ENCODE data around the gene ZMYM2.

Gene ZMYM2

GRCh38 chr13:20043207-20043925, 84.8 kb downstream of the ZMYM2 start:
- no peak for TF ChIP-seq CTCF (IDR thresholded peaks at IDR 0.05; ENCODE audit: low read depth, low read length, missing control alignments)
- DNase-seq (ENCODE audit: low read depth), result no peak
- in situ Hi-C loops (cut with HindIII; ENCODE audit: low sequenced_read_pairs), result no loop called here
- no peak overlapping the region for H3K4me3 ChIP-seq (ENCODE audit: low read depth, low read length)

- no peak for TF ChIP-seq CTCF (IDR thresholded peaks at IDR 0.05; ENCODE audit: low read depth, low read length, missing control alignments)
- DNase-seq (ENCODE audit: low read depth), result no peak
- in situ Hi-C loops (cut with HindIII; ENCODE audit: low sequenced_read_pairs), result no loop called here
- no peak overlapping the region for H3K4me3 ChIP-seq (ENCODE audit: low read depth, low read length)
These were observed 85.6 kb downstream of the ZMYM2 start for GRCh38 chr13:20044086-20044485.

GRCh38 chr13:20045950-20046548, 87.5 kb downstream of the ZMYM2 start:
- DNase-seq (ENCODE audit: low read depth), result no peak
- in situ Hi-C loops (cut with HindIII; ENCODE audit: low sequenced_read_pairs), result no loop called here
- H3K4me3 ChIP-seq (ENCODE audit: low read depth, low read length), result no peak overlapping the region
- no peak for TF ChIP-seq CTCF (IDR thresholded peaks at IDR 0.05; ENCODE audit: low read depth, low read length, missing control alignments)

GRCh38 chr13:20049558-20050473, 91.3 kb downstream of the ZMYM2 start:
- H3K4me3 ChIP-seq (ENCODE audit: low read depth, low read length), result no peak overlapping the region
- in situ Hi-C loops (cut with HindIII; ENCODE audit: low sequenced_read_pairs), result no loop called here
- no peak for DNase-seq (ENCODE audit: low read depth)
- TF ChIP-seq CTCF (IDR thresholded peaks at IDR 0.05; ENCODE audit: low read depth, low read length, missing control alignments), result no peak

- no peak overlapping the region for H3K4me3 ChIP-seq (ENCODE audit: low read depth, low read length)
- DNase-seq (ENCODE audit: low read depth), result no peak
- in situ Hi-C loops (cut with HindIII; ENCODE audit: low sequenced_read_pairs), result no loop called here
- no peak for TF ChIP-seq CTCF (IDR thresholded peaks at IDR 0.05; ENCODE audit: low read depth, low read length, missing control alignments)
These were observed 92.8 kb downstream of the ZMYM2 start for GRCh38 chr13:20051366-20051765.

- in situ Hi-C loops (cut with HindIII; ENCODE audit: low sequenced_read_pairs), result no loop called here
- no peak overlapping the region for H3K4me3 ChIP-seq (ENCODE audit: low read depth, low read length)
- no peak for DNase-seq (ENCODE audit: low read depth)
- no peak for TF ChIP-seq CTCF (IDR thresholded peaks at IDR 0.05; ENCODE audit: low read depth, low read length, missing control alignments)
These were observed 94.5 kb downstream of the ZMYM2 start for GRCh38 chr13:20053016-20053415.

Measured in astrocyte of the cerebellum (primary cell).